ENCODE results near the gene EID2. TPM values are rescaled to one million over a fixed set of nuclear protein-coding genes. Genes with fewer than 3 reads are reported as not detected.

The EID2 gene
- total and polyA plus RNA-seq, 2 of the 13 experiments (the other 11 are each of a cell fraction or from before 2014, with no cell fraction given): 3.7 to 14.1 TPM

- TF ChIP-seq GRHL1 (CRISPR knock-in tag; conservative IDR thresholded peaks at IDR 0.05) (no peak), DMTF1 (CRISPR knock-in tag; IDR thresholded peaks at IDR 0.05) (no peak), HDAC2 (CRISPR knock-in tag; IDR thresholded peaks at IDR 0.05) (peak; percentile 48; the same call in 1 of the 2 replicates), ZNF790 (CRISPR knock-in tag; IDR thresholded peaks at IDR 0.05; ENCODE audit: borderline replicate concordance) (no peak), REPIN1 (CRISPR knock-in tag; IDR thresholded peaks at IDR 0.05; ENCODE audit: borderline replicate concordance, low read depth) (no peak; the same call in 1 of the 2 replicates), MZF1 (CRISPR knock-in tag; IDR thresholded peaks at IDR 0.05; ENCODE audit: borderline replicate concordance) (no peak), ZNF777 (CRISPR knock-in tag; IDR thresholded peaks at IDR 0.05) (no peak; the same call in 1 of the 2 replicates), ELF1 (CRISPR knock-in tag; IDR thresholded peaks at IDR 0.05) (no peak; the same call in 1 of the 2 replicates), MYPOP (CRISPR knock-in tag; IDR thresholded peaks at IDR 0.05) (peak; percentile 99), ZNF10 (CRISPR knock-in tag; IDR thresholded peaks at IDR 0.05; ENCODE audit: borderline replicate concordance, low read depth) (no peak), ZNF644 (CRISPR knock-in tag; IDR thresholded peaks at IDR 0.05; ENCODE audit: low read depth) (no peak), ZNF614 (CRISPR knock-in tag; IDR thresholded peaks at IDR 0.05; ENCODE audit: borderline replicate concordance) (peak; percentile 94), SAP130 (CRISPR knock-in tag; IDR thresholded peaks at IDR 0.05; ENCODE audit: low read depth) (peak; percentile 76), MEIS2 (CRISPR knock-in tag; IDR thresholded peaks at IDR 0.05) (peak; percentile 69), ZSCAN12 (CRISPR knock-in tag; IDR thresholded peaks at IDR 0.05) (peak; percentile 87; the same call in 1 of the 2 replicates), ARNTL (CRISPR knock-in tag; IDR thresholded peaks at IDR 0.05) (no peak), MYNN (CRISPR knock-in tag; IDR thresholded peaks at IDR 0.05; ENCODE audit: low read depth) (no peak)
- TF ChIP-seq, protein P1, sequence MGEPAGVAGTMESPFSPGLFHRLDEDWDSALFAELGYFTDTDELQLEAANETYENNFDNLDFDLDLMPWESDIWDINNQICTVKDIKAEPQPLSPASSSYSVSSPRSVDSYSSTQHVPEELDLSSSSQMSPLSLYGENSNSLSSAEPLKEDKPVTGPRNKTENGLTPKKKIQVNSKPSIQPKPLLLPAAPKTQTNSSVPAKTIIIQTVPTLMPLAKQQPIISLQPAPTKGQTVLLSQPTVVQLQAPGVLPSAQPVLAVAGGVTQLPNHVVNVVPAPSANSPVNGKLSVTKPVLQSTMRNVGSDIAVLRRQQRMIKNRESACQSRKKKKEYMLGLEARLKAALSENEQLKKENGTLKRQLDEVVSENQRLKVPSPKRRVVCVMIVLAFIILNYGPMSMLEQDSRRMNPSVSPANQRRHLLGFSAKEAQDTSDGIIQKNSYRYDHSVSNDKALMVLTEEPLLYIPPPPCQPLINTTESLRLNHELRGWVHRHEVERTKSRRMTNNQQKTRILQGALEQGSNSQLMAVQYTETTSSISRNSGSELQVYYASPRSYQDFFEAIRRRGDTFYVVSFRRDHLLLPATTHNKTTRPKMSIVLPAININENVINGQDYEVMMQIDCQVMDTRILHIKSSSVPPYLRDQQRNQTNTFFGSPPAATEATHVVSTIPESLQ (CRISPR knock-in tag; conservative IDR thresholded peaks at IDR 0.05): no peak
- TF ChIP-seq, protein P2, sequence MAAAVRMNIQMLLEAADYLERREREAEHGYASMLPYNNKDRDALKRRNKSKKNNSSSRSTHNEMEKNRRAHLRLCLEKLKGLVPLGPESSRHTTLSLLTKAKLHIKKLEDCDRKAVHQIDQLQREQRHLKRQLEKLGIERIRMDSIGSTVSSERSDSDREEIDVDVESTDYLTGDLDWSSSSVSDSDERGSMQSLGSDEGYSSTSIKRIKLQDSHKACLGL (CRISPR knock-in tag; IDR thresholded peaks at IDR 0.05): peak; percentile 60; the same call in 1 of the 2 replicates
- TF ChIP-seq, protein P3, sequence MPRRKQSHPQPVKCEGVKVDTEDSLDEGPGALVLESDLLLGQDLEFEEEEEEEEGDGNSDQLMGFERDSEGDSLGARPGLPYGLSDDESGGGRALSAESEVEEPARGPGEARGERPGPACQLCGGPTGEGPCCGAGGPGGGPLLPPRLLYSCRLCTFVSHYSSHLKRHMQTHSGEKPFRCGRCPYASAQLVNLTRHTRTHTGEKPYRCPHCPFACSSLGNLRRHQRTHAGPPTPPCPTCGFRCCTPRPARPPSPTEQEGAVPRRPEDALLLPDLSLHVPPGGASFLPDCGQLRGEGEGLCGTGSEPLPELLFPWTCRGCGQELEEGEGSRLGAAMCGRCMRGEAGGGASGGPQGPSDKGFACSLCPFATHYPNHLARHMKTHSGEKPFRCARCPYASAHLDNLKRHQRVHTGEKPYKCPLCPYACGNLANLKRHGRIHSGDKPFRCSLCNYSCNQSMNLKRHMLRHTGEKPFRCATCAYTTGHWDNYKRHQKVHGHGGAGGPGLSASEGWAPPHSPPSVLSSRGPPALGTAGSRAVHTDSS (CRISPR knock-in tag; conservative IDR thresholded peaks at IDR 0.05): 0 out of 2 replicates have a peak, but pooled peaks have one; percentile 64
These were observed at the start of gene EID2 (continued) for GRCh38 chr19:39539518-39540332.

All from HepG2 (cell line).